Activated CD8-positive, alpha-beta memory T cell treated with anti-CD3 and anti-CD28 coated beads, Interleukin-2, amount 50 U/mL, for 1 hour (primary cell): Measurements from ENCODE around the gene SERPIND1.

Source experiments
- DNase-seq: peaks from one replicate; pipeline ENCODE4 v3.0.0-alpha.2; 2020; ENCODE audit errors: extremely low read depth

Gene SERPIND1

DNA sequence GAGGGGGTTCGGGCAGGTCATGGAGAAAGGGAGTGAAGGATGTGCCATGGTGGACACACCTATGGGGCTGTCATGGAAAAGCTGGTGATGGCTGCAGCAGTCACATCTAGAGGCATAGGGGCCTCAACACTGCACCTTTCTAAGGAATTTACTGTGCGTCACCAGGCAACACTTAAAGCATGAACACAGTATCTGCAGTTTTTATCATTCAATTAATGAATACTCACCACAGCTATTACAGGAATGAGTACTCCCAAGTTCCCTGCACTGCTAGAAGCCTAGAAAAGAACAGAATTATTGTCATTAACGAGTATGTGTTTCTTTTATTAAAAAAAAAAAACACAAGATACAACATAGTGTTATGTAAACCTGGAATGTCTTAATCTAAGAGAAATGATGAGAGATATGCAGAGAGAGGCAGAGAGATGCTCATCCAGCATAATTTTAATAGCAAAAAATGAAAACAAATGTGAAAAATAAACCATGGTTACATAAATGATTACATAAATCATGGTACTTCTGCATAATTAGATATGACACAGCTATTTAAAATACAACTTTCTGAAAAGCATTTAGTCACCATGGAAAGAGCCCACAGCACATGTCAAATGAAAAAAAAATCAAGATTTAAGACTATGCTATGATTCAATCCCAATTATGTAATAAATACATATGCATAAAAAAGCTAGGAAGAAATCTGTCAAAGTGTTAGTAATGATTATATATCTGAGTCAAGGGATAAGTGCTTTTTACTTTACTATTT, 19.2 kb downstream of the SERPIND1 start:
- DNase-seq, result no peak

DNA sequence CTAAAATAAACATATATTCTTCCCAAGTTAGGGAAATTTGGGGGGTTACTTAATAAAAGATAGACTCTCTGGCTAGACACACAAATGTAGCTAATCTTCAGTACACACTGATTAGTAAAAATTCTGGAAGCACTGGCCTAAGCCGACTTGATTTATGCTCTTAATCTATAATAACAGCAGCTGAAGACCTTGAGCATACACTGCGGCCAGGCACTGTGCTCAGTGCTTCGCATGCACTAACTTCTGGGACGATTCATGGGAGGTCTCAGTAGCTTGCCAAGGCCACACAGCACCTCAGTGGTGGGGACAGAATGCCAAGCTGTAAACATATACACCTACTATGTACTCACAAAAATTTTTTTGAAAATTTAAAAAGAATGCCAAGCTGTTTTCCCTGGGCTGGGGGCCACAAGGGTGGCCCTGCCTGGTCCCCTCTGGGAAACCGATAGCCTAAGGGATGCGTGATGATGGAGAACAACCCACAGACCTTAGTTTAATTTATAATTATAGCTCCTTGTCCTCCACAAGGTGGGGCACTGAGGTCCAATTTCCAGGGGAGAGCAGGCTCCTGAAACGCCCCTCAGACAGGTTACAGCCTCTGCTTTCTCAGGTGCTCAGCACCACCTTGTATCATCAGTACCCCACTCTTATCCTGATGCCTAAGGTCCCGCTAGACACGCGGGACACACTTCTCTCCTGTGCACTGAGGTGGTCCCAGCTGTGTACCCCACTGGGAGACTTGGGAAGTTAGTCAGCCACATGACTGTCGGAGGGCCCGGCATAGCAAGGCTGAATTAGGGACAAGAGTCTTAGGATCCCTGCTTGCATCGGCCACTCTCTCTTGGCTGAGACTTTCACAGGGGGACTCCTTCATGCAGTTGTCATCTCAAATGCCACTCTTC, 20.1 kb downstream of the SERPIND1 start:
- DNase-seq, result no peak

GRCh38 chr22:20794650-20795413, 20.9 kb downstream of the SERPIND1 start:
- DNase-seq, result no peak

DNA sequence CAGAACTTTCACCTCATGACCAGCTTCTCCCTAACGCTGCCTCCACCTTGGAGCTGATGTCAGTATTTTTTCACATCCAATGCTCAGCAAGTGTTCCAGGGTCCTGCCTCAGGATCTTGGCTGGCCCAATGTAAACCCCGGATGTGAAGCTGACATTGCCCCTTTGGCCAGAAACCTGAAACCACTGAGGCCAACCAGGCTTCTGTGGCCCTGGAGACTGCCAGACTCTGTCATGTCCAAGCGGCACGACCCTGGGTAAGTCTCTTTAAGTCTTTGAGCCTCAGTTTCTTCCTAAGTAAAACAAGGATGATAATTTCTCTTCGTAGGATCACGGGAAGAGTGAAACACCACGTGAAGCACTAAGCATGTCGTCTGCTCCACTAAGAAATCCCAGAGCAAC, 22.8 kb downstream of the SERPIND1 start:
- no peak for DNase-seq

DNA sequence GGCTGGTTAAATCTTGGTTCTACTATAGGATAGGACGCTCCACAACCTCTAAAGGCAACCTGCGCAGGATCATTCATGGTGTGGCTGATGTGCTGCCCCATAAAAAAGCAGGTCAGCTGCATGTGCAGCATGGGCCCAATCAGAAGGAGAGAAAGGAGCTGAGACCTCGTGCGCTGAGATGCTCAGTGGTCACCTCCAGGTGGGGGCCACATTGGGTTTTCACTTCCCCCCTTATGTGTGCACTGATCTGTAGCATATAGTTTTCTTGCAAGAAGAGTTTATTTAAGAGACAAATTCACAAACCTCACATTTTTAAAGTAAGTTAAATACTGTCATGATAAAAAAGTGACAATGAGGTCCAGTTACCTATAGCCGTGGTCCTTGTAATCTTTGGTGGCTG, 24.3 kb downstream of the SERPIND1 start:
- DNase-seq, result no peak

- DNase-seq, result no peak
Measured at GRCh38 chr22:20798974-20799373, 25.1 kb downstream of the SERPIND1 start.

DNA sequence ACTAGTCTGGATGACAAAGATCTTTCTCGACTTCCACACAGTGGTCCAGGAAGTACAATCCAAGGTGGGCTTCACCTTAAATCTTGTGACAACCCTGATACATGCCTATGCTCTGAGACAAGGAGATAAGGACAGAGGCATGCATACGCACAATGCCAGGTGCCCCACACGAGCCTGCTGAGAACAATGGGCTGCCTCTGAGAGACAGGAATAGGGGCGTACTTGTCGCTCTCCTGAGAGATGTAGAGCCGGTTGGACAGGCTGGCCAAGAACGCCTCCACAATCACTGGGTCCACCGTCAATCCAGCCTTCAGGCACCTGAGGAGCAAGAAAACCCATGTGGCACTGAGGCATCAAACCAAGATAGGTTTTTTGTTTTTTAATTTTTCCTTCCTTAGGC, 25.5 kb downstream of the SERPIND1 start:
- DNase-seq, result no peak

GRCh38 chr22:20802452-20802851, 28.5 kb downstream of the SERPIND1 start:
- DNase-seq, result no peak

DNA sequence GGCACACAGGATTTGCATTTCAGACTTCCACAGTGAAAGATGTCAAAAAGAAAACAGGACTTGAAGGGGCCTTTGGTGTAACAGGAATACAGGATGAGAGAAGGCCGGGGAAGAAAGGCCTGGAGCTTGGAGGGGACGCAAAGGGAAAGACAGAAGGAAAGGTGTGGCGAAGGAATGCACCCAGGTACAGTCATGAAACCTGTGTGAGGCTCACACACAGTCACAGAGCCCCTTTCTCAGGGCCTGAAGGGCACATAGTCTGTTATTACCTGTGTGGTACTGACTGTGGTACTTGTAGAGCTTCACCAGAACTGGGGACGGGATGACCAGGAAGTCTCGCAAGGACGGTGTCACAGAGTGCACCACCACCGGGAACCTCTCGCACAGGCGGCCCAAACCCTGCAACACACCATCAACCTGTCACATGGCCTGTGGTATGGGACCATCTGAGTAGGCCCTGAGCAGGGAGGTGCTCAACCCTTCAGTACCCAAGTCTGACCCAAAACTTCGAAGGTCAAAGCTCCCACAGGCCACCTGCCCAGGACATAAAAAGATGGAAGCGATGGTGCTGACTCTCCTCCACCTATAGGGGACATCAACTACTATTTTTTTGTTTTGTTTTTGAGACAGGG, 29.1 kb downstream of the SERPIND1 start:
- DNase-seq, result no peak

DNA sequence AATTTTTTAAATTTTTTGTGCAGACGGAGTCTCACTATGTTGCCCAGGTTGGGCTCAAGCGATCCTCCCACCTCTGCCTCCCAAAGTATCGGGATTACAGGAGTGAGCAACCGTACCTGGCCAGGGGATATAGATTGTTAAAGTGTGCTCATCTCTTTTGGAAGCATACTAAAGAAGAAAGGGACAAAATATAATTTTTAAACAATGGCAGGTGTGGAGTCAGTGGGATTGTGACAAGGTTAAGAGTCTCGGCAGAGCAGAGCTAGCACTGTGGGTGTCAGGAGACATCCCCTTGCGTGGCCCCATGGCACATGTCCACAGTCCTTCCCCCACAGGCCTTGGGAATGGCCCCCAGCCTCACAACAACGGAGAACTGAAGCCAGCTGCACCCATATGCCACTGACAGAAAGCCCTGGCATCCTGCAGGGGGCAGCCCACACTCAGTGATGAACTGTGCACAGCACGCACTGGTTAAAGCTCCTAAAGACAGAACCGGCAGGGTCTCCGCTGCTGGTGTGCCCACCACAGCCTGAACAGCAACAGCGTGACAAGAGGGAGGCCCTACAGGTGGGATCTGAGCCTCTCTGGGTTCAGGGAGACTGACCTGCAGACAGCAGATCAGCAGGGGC, 29.9 kb downstream of the SERPIND1 start:
- DNase-seq, result no peak

DNA sequence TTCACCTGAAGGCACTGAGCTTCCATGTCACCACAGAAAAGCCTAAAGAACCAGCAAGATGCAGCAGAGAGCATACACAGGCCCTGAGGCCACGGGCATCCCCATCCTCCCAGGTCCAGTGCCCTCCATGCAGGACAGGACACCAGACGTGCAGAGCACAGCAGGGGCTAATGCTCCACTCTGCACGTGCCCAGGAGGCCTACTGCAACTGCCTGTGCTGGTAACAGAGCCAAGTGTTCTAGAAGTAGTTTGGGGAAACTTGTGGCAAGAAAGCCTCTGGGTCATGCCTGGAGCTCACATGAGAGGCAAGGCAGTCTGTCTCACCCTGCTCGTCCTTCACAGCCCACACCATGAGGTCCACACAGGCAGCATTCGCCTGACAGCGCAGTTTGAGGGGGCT, 30.7 kb downstream of the SERPIND1 start:
- DNase-seq, result no peak

GRCh38 chr22:20805972-20806471, 32.1 kb downstream of the SERPIND1 start:
- DNase-seq, result no peak

DNA sequence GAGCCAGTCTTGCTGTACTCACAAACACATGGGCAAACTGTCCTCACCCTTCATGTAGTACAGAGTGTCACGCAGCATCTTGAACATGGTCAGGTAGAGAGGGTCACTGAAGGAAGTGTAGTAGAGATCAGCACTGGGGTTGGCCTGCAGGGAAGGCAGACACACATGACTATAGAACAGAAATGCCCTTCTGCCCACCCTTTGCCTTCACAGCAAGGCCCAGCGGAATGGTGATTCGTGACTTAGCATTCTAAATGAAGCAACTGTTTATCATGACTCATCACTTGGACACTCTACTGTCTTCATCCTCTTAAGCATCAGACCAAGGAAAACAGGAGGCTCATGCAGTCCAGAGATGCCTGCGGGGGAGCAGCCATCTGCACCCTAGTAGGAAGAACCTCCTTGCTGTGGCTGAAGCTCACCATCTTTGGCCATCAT, 33.4 kb downstream of the SERPIND1 start:
- DNase-seq, result no peak

GRCh38 chr22:20808844-20809243, 34.9 kb downstream of the SERPIND1 start:
- no peak for DNase-seq

GRCh38 chr22:20809538-20810185, 35.7 kb downstream of the SERPIND1 start:
- DNase-seq, result no peak

GRCh38 chr22:20810645-20811044, 36.7 kb downstream of the SERPIND1 start:
- DNase-seq, result peak; percentile 22

DNA sequence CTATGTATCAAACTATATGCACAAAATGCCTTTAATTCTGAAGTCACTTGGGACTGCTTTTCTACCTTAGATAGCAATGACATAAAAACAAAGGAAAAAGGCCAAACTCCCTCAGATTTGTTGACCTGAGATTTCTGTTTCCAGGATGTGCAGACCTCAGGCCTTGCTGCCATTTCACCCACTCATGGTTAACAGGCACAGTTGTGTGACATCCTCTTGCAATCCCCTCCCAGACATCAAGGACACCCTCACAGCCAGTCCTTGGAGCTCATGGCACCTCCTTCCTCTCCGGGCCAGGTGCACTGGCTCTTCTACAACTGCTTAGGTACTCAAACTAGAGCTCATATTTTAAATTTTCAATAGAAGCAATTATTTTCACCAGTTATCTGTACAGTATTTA, 37.3 kb downstream of the SERPIND1 start:
- DNase-seq, result no peak

DNA sequence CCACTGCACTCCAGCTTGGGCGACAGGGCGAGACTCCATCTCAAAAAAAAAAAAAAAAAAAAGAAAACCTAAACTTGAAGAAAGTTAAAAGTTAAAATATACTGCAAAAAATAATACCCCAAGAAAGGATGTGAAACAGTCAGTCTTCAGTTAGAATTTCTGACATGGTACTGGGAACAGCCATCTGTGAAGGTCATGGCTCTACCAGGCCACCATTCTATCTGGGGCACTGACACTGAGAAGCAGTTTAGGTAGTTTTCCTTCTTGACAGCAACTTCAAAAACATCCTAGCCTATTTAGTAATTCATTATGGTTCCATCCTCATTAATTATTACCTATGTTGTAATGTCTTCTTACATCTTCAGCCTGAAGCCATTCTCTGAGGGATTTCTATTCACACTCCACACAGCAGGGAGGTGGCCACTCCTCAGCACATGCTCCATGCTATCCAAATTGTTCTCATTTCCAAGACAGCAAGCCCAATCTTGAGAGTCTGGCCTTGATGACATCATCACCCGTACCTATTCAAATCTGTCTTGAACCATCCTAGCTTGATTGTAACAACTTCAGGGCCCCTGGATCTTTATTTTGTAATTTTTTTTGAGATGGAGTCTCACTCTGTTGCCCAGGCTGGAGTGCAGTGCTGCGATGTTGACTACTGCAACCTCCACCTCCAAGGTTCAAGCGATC, 38.2 kb downstream of the SERPIND1 start:
- no peak for DNase-seq

DNA sequence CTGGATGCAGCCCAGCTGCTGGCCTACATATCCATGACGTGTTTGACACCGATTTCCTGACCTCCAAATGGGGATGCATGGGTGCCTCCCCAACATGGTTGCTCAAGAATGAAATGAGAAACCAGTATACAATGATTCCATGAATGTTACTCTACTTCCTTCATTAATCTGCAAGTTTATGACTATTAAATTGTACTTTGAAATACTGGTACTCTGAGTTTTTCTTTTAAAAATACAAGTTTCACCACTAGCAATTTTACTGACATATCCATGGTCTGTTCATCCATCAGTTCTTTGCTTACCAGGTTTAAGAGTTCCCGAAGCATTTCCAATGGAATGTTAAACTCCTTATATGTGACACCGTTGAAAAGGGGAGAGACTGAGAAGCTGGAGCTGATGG, 39.1 kb downstream of the SERPIND1 start:
- no peak for DNase-seq

- no peak for DNase-seq
Measured at GRCh38 chr22:20814221-20814808, 40.4 kb downstream of the SERPIND1 start.
